Psoas muscle (tissue), 8 donors: Measurements from ENCODE around the gene MOB4. TPM values are rescaled to one million over a fixed set of nuclear protein-coding genes. Genes with fewer than 3 reads are reported as not detected.
A peak's percentile ranks its signal among the peaks of the same experiment; 100 is the strongest.
"Not testable (repeated sequence)": the region's sequence is repeated elsewhere in the genome, so short reads cannot be mapped to it uniquely, and the experiment has no call there.

ENCODE experiments used
- ATAC-seq, 4 donors: fragments of 200-7000 bp; cut with Tn5 transposase; one replicate each; pipeline ENCODE4 v1.9.1; 2020; ENCODE audit warnings: moderate library complexity in 3 of 4, mild to moderate bottlenecking in 2 of 4
- DNase-seq, 2 donors: peaks; one replicate each; pipeline ENCODE4 v3.0.0-alpha.2; 2020
- H3K27ac ChIP-seq: fragments of 200-600 bp; one replicate; pipeline ENCODE4 v1.8.0; 2022
- H3K27me3 ChIP-seq, 3 donors: fragments of 200-600 bp in 1 of 3; one replicate each; pipeline versions ENCODE4 v1.6.1 to v1.8.0; 2013 to 2022; ENCODE audit warnings: low read length in 2 of 3, mild to moderate bottlenecking in 2 of 3, moderate library complexity in 1 of 3; ENCODE audit not compliant: insufficient read depth in 3 of 3
- H3K36me3 ChIP-seq, 2 donors: fragments of 200-600 bp in 1 of 2; one replicate each; pipeline versions ENCODE4 v1.6.1 to v1.8.0; 2013 to 2022; ENCODE audit warnings: low read depth in 1 of 2, mild to moderate bottlenecking in 1 of 2, moderate library complexity in 1 of 2; ENCODE audit not compliant: insufficient read depth in 1 of 2
- H3K4me1 ChIP-seq: fragments of 200-600 bp; one replicate; pipeline ENCODE4 v1.8.0; 2022
- H3K4me3 ChIP-seq: fragments of 200-600 bp; one replicate; pipeline ENCODE4 v1.8.0; 2022; ENCODE audit warnings: mild to moderate bottlenecking
- H3K9me3 ChIP-seq: fragments of 200-600 bp; one replicate; pipeline ENCODE4 v1.8.0; 2022
- CTCF ChIP-seq: fragments of 200-600 bp; IDR thresholded peaks from one replicate; pipeline ENCODE4 v1.8.0; 2022; ENCODE audit warnings: antibody characterized with exemption
- WGBS, 3 donors: extraction: QIAGEN DNeasy Blood & Tissue Kit; methylation state at CpG; one replicate each; pipeline versions ENCODE4 v1.1.6 to v1.1.7; 2013; 5-methylcytosine and 5-hydroxymethylcytosine counted together
- intact Hi-C, 2 donors: fragments of 100-400 bp; cut with DNase I; formaldehyde crosslinking; loops; one replicate each; pipeline versions ENCODE4 v1.11.0 to v1.14.2; 2022
- long read RNA-seq, 2 donors: library from polyadenylated mRNA; unstranded; transcript quantifications; one replicate each; pipeline ENCODE4 v2.0.0, GENCODE V29; 2021
- polyA plus RNA-seq, 3 donors: library from polyadenylated mRNA; stranded (reverse); fragments of 200-250 nt; gene quantifications; one replicate each; pipeline ENCODE4 v1.2.3, GENCODE V29; 2013
- total RNA-seq, 4 donors: library from RNA; stranded (reverse); fragmentation: NEBNext Ultra II Directional in 2 of 4; extraction: Animal tissue kit (Norgen Biotek cat#: 25700) in 2 of 4; gene quantifications; one replicate each; pipeline versions ENCODE4 v1.2.1 to v1.2.4, GENCODE V29; 2021 to 2023
- donor health status: healthy with polysubstance abuse.
- donor health status: DM: no; HTN: no; CAD: no; lungs with moderate emphysema.
- donor health status: Bipolar disorder and iron deficiency.
- donor health status: healthy.
- donor health status: DM: yes; HTN: yes; CAD: no.
- donor health status: DM: no; HTN: no; CAD: no.
- donor health status: DM: no; HTN: no; CAD: no.
- donor health status: DM: yes; HTN: yes; CAD: no.

Gene MOB4
- total RNA-seq (10 to 100 TPM; 22.7 to 30.0 (median 29.0) TPM), polyA plus RNA-seq (10 to 100 TPM; 27.5 to 57.6 (median 31.4) TPM)
- long read RNA-seq, donor 1, transcript MOB4-207 (7 exons, 1,021 nt), result minor isoform, 5 of 40 reads
- long read RNA-seq, donor 1, transcript MOB4-202 (8 exons, 3,986 nt), result major isoform, 34 of 40 reads
- long read RNA-seq, donor 1, partial matches to known transcripts, result 0 of 40 reads
- long read RNA-seq, donor 1, other reads (novel, unspliced or antisense), result 1 of 40 reads
- long read RNA-seq, donor 2, transcript MOB4-202 (8 exons, 3,986 nt), result major isoform, 72 of 86 reads
- long read RNA-seq, donor 2, transcript MOB4-207 (7 exons, 1,021 nt), result minor isoform, 11 of 86 reads
- long read RNA-seq, donor 2, partial matches to known transcripts, result 0 of 86 reads
- long read RNA-seq, donor 2, other reads (novel, unspliced or antisense), result 3 of 86 reads

- ATAC-seq, result peak; percentile 97 to 98 (median 98)
- Histone ChIP-seq H3K4me3 (peak within 1 kb of the TSS; percentile 87), H3K27me3 (no peaks in the 10 kb centered on the region), H3K4me1 (peaks cover 33% of the 10 kb centered on the region), H3K27ac (peak within 1 kb of the TSS; percentile 93), H3K9me3 (no peaks in the 10 kb centered on the region), H3K36me3 (no peaks in the 10 kb centered on the region)
- DNase-seq, result peak; percentile 95 to 98
- no peak for TF ChIP-seq CTCF
- intact Hi-C loops, result loop anchor here in 1 of 2 donors (2.0 kb wide), 1 partner anchor 15 kb away; the partner anchor contains the start of gene HSPE1
- 0 to 1% (median 1%) methylated on average over 54 to 66 of the region's 66 CpGs for WGBS, 3 donors
These were observed at the start of gene MOB4 for GRCh38 chr2:197515739-197516392. TSS of gene MOB4 (plus strand) at chr2:197516066. CDS start at chr2:197516087, 21 bp downstream.

- Histone ChIP-seq H3K27ac (no peak overlapping the region), H3K27me3 (no peaks in the 10 kb centered on the region), H3K9me3 (no peaks in the 10 kb centered on the region), H3K36me3 (peaks cover 0 to 97% of the 10 kb centered on the region in 2 donors), H3K4me3 (no peak overlapping the region), H3K4me1 (no peaks in the 10 kb centered on the region)
- ATAC-seq (no peak), DNase-seq (no peak)
- WGBS, 3 donors, result 92 to 97% (median 96%) methylated on average over 5 of the region's 5 CpGs
- intact Hi-C loops, result loop anchor here in 1 of 2 donors (5.0 kb wide), 1 partner anchor 45 kb away; no protein-coding TSS in a partner anchor
- no peak for TF ChIP-seq CTCF
These were observed 43.7 kb upstream of the MOB4 start for GRCh38 chr2:197472166-197472565.

DNA sequence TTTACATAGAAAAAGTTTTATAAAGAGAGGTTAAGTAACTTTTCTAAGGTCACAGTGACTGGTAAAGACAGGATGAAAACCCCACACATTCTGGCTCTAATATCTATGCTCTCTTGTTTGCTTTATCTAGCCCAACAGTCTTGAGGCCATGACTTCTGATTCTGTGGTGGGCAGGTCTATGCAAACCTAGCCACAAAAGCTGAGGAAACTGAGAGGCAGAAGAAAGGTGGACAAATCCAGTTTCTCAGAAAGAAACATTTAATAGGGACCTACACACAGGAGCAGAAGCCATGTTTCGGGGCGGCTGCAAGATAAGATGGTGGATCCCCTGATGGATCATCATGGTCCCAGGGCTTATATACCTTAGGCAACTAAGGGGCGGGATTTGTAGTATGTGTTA, 38.1 kb upstream of the MOB4 start:
- H3K4me1 ChIP-seq, result no peaks in the 10 kb centered on the region
- intact Hi-C loops, result loop anchor here in 1 of 2 donors (5.0 kb wide), 1 partner anchor 70 kb away; no protein-coding TSS in a partner anchor
- H3K27ac ChIP-seq, result no peak overlapping the region
- no peaks in the 10 kb centered on the region for H3K9me3 ChIP-seq
- ATAC-seq (no peak), DNase-seq (no peak)
- peaks cover 7 to 71% of the 10 kb centered on the region in 2 donors for H3K36me3 ChIP-seq
- no peaks in the 10 kb centered on the region for H3K27me3 ChIP-seq
- 98 to 99% (median 98%) methylated on average over 3 of the region's 3 CpGs for WGBS, 3 donors
- no peak for TF ChIP-seq CTCF
- no peak overlapping the region for H3K4me3 ChIP-seq

GRCh38 chr2:197480165-197481036, 35.5 kb upstream of the MOB4 start:
- intact Hi-C loops, result no loop called here
- H3K36me3 ChIP-seq, result peaks cover 7 to 51% of the 10 kb centered on the region in 2 donors
- H3K4me1 ChIP-seq, result no peaks in the 10 kb centered on the region
- 91 to 95% (median 91%) methylated on average over 9 of the region's 9 CpGs for WGBS, 3 donors
- no peak overlapping the region for H3K4me3 ChIP-seq
- ATAC-seq (peak in 2 of 4 donors; percentile 14 to 17), DNase-seq (no peak)
- H3K9me3 ChIP-seq, result peaks cover 10% of the 10 kb centered on the region
- H3K27ac ChIP-seq, result no peak overlapping the region
- TF ChIP-seq CTCF, result no peak
- no peaks in the 10 kb centered on the region for H3K27me3 ChIP-seq

DNA sequence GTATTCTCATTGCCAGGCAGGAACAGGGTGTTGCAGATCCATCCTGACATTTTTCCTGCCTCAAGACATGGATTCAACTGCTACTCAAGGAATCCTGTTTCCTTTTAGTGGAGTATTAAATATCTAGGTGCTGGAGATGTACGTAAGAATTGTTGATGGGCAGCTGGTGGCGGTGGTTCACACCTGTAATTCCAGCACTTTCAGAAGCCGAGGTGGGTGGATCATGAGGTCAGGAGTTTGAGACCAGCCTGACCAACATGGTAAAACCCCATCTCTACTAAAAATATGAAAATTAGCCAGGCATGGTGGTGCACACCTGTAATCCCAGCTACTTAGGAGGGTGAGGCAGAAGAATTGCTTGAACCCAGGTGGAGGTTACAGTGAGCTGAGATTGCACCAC, 31.6 kb upstream of the MOB4 start:
- H3K4me3 ChIP-seq, H3K27me3 ChIP-seq, intact Hi-C loops, H3K4me1 ChIP-seq, H3K27ac ChIP-seq, DNase-seq, H3K9me3 ChIP-seq: not testable (repeated sequence)
- peaks cover 13 to 56% of the 10 kb centered on the region in 2 donors for H3K36me3 ChIP-seq
- peak in 1 of 4 donors; percentile 6 for ATAC-seq
- WGBS, 3 donors, result 95 to 100% (median 97%) methylated on average over 3 of the region's 3 CpGs
